ENCODE results near the gene AP2B1. TPM values are rescaled to one million over a fixed set of nuclear protein-coding genes. Genes with fewer than 3 reads are reported as not detected.
"Not testable (repeated sequence)": the region's sequence is repeated elsewhere in the genome, so short reads cannot be mapped to it uniquely, and the experiment has no call there.

Gene AP2B1
- polyA plus RNA-seq, 1 donor (not counting 4 experiments of a cell fraction or from before 2014, with no cell fraction given), result 189 TPM

DNA sequence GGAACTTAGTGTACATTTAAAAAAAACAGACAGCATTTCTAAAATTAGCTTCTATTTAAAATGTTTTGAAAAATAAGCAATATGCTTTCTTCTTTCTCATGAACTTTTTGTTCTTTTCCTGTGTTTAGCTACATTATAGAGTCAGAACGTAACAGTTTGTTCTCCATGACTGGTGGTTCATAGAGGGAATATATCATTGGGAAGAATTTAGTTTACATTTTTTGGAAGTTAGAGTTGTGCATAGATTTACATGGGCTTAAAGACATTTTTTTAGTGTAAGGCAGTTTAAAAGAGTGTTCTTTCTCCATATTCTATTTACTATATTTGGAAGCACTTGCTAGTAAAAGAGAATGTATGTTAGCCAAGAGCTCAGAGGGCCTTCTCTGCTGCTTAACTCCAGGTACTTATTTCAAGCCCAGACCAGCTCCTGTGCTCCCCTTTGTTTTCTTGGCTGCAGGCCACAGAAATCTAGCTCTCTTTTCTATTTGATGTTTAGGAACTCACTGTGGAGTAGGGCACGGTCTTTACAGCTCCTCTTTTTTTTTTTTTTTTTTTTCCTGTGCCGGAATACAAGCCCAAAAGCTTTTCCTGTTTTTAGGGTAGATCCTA lies 20.2 kb downstream of the AP2B1 start:
- Histone ChIP-seq H4K20me1 (ENCODE audit: control insufficient read depth, extremely low read depth, insufficient read depth, low read length) (no peaks in the 10 kb centered on the region), H3K27ac (ENCODE audit: control insufficient read depth, insufficient read depth, low read length) (no peak overlapping the region), H3K36me3 (ENCODE audit: control insufficient read depth in 2 of 2, extremely low read depth in 1 of 2, insufficient read depth in 2 of 2, low read length in 2 of 2) (peaks cover 23 to 30% of the 10 kb centered on the region in 2 experiments), H3K4me2 (ENCODE audit: control insufficient read depth, extremely low read depth, insufficient read depth, low read depth, low read length) (no peak overlapping the region), H3K9me1 (ENCODE audit: control insufficient read depth, extremely low read depth, insufficient read depth, low read length) (no peaks in the 10 kb centered on the region), H2AFZ (ENCODE audit: control insufficient read depth, low read length) (no peak overlapping the region), H3K27me3 (ENCODE audit: control insufficient read depth, extremely low read depth, insufficient read depth, low read length) (no peaks in the 10 kb centered on the region), H3K79me2 (ENCODE audit: control insufficient read depth, insufficient read depth, low read length) (peaks cover 3% of the 10 kb centered on the region), H3K9me3 (ENCODE audit: control insufficient read depth, low read depth, low read length) (no peaks in the 10 kb centered on the region), H3K4me3 (ENCODE audit: control insufficient read depth in 2 of 3, extremely low read depth in 1 of 3, insufficient read depth in 2 of 3, low read depth in 1 of 3, low read length in 3 of 3) (no peak overlapping the region), H3K4me1 (ENCODE audit: control insufficient read depth, extremely low read depth, insufficient read depth, low read length) (no peaks in the 10 kb centered on the region), H3K9ac (ENCODE audit: control insufficient read depth, extremely low read depth, insufficient read depth, low read length) (no peak overlapping the region)
- TF ChIP-seq CTCF (optimal IDR thresholded peaks at IDR 0.05 in 1 of 3, IDR thresholded peaks at IDR 0.05 in 1 of 3, conservative IDR thresholded peaks at IDR 0.05 in 1 of 3; ENCODE audit: extremely low read depth in 1 of 3, insufficient read depth in 2 of 3, low read length in 3 of 3), result no peak
- TF ChIP-seq EZH2 (IDR thresholded peaks at IDR 0.05; ENCODE audit: low read length), result no peak
- DNase-seq (ENCODE audit: low read depth, low spot score), result no peak
- no peak for FAIRE-seq
- dilution Hi-C loops (cut with MboI; ENCODE audit: extremely low pct_ligation_motif_present, low sequenced_read_pairs), result no loop called here

DNA sequence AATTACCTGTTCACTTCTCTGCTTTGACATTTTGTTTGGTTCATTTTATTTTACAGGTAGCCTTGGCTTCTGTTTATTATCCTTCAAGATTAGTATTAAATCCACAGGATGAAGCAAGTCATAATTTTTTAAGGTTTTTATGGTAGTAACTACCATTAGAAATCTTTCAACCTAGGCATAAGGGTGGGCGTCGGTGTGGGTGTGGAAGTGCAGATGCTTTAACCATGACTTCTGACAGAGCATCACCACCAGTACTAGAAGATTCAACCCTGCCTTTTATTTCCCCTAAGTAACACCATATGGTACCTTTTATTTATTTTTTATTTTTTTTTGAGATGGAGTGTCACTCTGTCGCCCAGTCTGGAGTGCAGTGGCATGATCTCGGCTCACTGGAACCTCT lies 22.7 kb downstream of the AP2B1 start:
- Histone ChIP-seq H3K27ac (ENCODE audit: control insufficient read depth, insufficient read depth, low read length) (no peak overlapping the region), H3K9me1 (ENCODE audit: control insufficient read depth, extremely low read depth, insufficient read depth, low read length) (no peaks in the 10 kb centered on the region), H3K27me3 (ENCODE audit: control insufficient read depth, extremely low read depth, insufficient read depth, low read length) (no peaks in the 10 kb centered on the region), H3K9ac (ENCODE audit: control insufficient read depth, extremely low read depth, insufficient read depth, low read length) (no peak overlapping the region), H3K4me3 (ENCODE audit: control insufficient read depth in 2 of 3, extremely low read depth in 1 of 3, insufficient read depth in 2 of 3, low read depth in 1 of 3, low read length in 3 of 3) (no peak overlapping the region), H3K4me1 (ENCODE audit: control insufficient read depth, extremely low read depth, insufficient read depth, low read length) (no peaks in the 10 kb centered on the region), H3K79me2 (ENCODE audit: control insufficient read depth, insufficient read depth, low read length) (peaks cover 13% of the 10 kb centered on the region), H4K20me1 (ENCODE audit: control insufficient read depth, extremely low read depth, insufficient read depth, low read length) (peaks cover 3% of the 10 kb centered on the region), H3K36me3 (ENCODE audit: control insufficient read depth in 2 of 2, extremely low read depth in 1 of 2, insufficient read depth in 2 of 2, low read length in 2 of 2) (peaks cover 19 to 37% of the 10 kb centered on the region in 2 experiments), H3K4me2 (ENCODE audit: control insufficient read depth, extremely low read depth, insufficient read depth, low read depth, low read length) (no peak overlapping the region), H2AFZ (ENCODE audit: control insufficient read depth, low read length) (no peak overlapping the region), H3K9me3 (ENCODE audit: control insufficient read depth, low read depth, low read length) (no peaks in the 10 kb centered on the region)
- FAIRE-seq (no peak), DNase-seq (ENCODE audit: low read depth, low spot score) (no peak)
- dilution Hi-C loops (cut with MboI; ENCODE audit: extremely low pct_ligation_motif_present, low sequenced_read_pairs), result no loop called here
- no peak for TF ChIP-seq EZH2 (IDR thresholded peaks at IDR 0.05; ENCODE audit: low read length)
- no peak for TF ChIP-seq CTCF (optimal IDR thresholded peaks at IDR 0.05 in 1 of 3, IDR thresholded peaks at IDR 0.05 in 1 of 3, conservative IDR thresholded peaks at IDR 0.05 in 1 of 3; ENCODE audit: extremely low read depth in 1 of 3, insufficient read depth in 2 of 3, low read length in 3 of 3)

GRCh38 chr17:35610746-35611145 lies 23.6 kb downstream of the AP2B1 start:
- H3K4me2 ChIP-seq (ENCODE audit: control insufficient read depth, extremely low read depth, insufficient read depth, low read depth, low read length); H3K9me3 ChIP-seq (ENCODE audit: control insufficient read depth, low read depth, low read length); H3K4me1 ChIP-seq (ENCODE audit: control insufficient read depth, extremely low read depth, insufficient read depth, low read length); FAIRE-seq; dilution Hi-C loops (cut with MboI; ENCODE audit: extremely low pct_ligation_motif_present, low sequenced_read_pairs); H3K27me3 ChIP-seq (ENCODE audit: control insufficient read depth, extremely low read depth, insufficient read depth, low read length); H3K27ac ChIP-seq (ENCODE audit: control insufficient read depth, insufficient read depth, low read length); DNase-seq (ENCODE audit: low read depth, low spot score); H3K4me3 ChIP-seq (ENCODE audit: control insufficient read depth in 2 of 3, extremely low read depth in 1 of 3, insufficient read depth in 2 of 3, low read depth in 1 of 3, low read length in 3 of 3); H3K9ac ChIP-seq (ENCODE audit: control insufficient read depth, extremely low read depth, insufficient read depth, low read length); H3K9me1 ChIP-seq (ENCODE audit: control insufficient read depth, extremely low read depth, insufficient read depth, low read length); H4K20me1 ChIP-seq (ENCODE audit: control insufficient read depth, extremely low read depth, insufficient read depth, low read length); H2AFZ ChIP-seq (ENCODE audit: control insufficient read depth, low read length): not testable (repeated sequence)
- Histone ChIP-seq H3K36me3 (ENCODE audit: control insufficient read depth in 2 of 2, extremely low read depth in 1 of 2, insufficient read depth in 2 of 2, low read length in 2 of 2) (peaks cover 19 to 43% of the 10 kb centered on the region in 2 experiments), H3K79me2 (ENCODE audit: control insufficient read depth, insufficient read depth, low read length) (peaks cover 17% of the 10 kb centered on the region)
